Activated naive CD4-positive, alpha-beta T cell treated with anti-CD3 and anti-CD28 coated beads, Interleukin-2, amount 50 U/mL, for 24 hours (primary cell): Measurements from ENCODE around the gene NR0B1.
A peak's percentile ranks its signal among the peaks of the same experiment; 100 is the strongest.

Source experiments
- H3K27ac Mint-ChIP-seq: one replicate; pipeline ENCODE4 v1.8.0; 2021; ENCODE audit warnings: mild to moderate bottlenecking, mixed read lengths
- H3K27me3 Mint-ChIP-seq: one replicate; pipeline ENCODE4 v1.8.0; 2021; ENCODE audit warnings: mixed read lengths
- H3K36me3 Mint-ChIP-seq: one replicate; pipeline ENCODE4 v1.8.0; 2021; ENCODE audit warnings: mixed read lengths
- H3K4me1 Mint-ChIP-seq: one replicate; pipeline ENCODE4 v1.8.0; 2021; ENCODE audit warnings: mixed read lengths
- H3K4me3 Mint-ChIP-seq: one replicate; pipeline ENCODE4 v1.8.0; 2021; ENCODE audit warnings: mild to moderate bottlenecking, mixed read lengths
- H3K9me3 Mint-ChIP-seq: one replicate; pipeline ENCODE4 v1.8.0; 2021; ENCODE audit warnings: mixed read lengths

The NR0B1 gene

DNA sequence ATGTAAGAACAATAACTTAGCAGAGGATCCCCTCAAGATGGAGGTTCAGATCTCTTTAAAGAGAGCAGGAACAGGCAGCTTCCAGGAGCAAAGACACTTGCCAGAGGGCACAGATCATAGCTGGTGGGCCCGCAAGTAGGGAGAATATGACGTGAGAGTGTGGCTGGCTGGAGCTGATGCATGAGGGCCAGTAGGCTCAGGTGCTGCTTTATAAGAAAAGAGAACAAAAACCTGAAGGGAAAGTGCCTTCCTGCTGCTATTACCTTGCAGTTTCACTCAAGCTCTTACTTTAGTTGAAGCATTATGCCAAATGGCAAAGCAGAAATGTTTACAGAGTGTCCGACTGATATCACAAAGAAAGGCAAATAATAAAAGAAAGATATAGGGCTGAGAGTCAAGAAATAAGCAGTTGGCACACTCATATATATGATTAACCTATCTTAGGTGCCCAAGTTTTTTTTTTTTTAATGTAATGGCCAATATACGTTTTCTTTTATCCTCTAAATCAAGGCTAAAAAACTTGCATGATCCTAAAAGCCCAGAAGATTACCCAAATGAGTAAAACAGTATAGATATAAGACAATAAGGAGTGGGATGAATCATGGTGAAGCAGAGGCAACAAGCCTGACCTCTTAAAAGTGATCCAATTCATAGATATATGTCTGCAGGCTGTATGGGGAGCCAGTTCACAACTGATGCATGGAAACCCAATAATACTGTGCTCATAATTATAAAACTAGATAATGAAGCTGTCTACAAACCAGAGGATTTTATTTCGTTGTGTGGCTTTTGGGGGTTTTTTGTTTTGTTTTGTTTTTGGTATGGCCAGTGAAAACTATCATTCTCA lies 12.6 kb downstream of the NR0B1 start:
- no peaks in the 10 kb centered on the region for H3K4me1 Mint-ChIP-seq
- no peak overlapping the region for H3K27ac Mint-ChIP-seq
- H3K9me3 Mint-ChIP-seq = no peaks in the 10 kb centered on the region
- H3K4me3 Mint-ChIP-seq = no peak overlapping the region
- H3K36me3 Mint-ChIP-seq = no peaks in the 10 kb centered on the region
- H3K27me3 Mint-ChIP-seq = no peaks in the 10 kb centered on the region

DNA sequence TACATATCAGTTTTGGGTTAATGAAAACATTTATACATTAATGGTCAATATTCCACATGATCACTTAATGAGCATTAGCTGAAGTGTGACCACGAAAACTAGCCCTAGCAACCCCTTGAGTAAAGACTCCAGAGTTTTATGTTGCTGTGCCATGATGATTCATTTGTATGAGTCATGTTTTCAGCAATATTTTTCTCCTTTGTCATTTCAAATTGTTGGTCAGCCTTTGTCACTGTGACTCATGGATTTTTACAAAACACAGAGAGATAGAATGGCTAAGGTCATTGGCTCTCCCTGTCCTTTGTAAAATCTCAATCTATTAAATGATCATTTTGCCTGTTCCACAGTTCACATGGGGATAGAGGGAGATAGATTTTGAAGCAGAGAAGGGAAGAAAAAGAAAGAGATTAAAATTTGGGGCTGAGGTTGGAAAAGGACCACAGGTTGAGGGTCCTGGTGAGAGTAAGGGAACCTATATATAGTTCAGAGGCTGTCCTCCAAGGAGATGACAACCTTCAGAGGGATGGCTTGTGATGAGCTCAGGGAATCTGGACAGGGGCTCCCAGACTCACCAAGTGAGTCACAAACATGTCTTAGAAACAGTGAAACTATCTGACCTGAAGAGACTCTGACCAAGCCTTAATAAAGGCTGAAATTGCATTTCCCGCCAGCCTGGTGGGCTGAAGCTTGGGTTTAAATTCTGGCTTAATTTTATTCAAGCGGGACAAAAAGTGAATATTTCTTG lies 25.6 kb downstream of the NR0B1 start:
- H3K36me3 Mint-ChIP-seq = no peaks in the 10 kb centered on the region
- no peak overlapping the region for H3K27ac Mint-ChIP-seq
- peaks cover 4% of the 10 kb centered on the region for H3K4me1 Mint-ChIP-seq
- no peaks in the 10 kb centered on the region for H3K9me3 Mint-ChIP-seq
- no peak overlapping the region for H3K4me3 Mint-ChIP-seq
- no peaks in the 10 kb centered on the region for H3K27me3 Mint-ChIP-seq

DNA sequence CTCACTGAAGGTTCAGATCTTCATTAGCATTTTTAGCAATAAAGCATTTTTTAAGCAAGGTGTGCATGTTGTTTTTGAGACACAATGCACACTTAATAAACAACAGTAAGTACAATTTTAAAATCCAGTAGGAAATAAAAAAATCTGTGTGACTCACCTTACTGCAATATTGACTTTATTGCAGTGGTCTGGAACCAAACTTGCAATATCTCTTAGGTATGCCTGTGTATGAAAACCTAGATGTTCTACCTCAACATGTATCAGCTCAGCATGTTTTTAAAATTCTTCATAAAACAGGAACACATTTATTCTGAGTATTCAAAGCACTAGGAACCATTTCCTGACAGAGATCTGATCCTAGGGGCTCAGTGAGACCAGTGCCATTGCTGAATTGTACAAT lies 26.7 kb downstream of the NR0B1 start:
- Mint-ChIP-seq H3K27ac (no peak overlapping the region), H3K36me3 (no peaks in the 10 kb centered on the region), H3K9me3 (no peaks in the 10 kb centered on the region), H3K27me3 (no peaks in the 10 kb centered on the region), H3K4me3 (no peak overlapping the region), H3K4me1 (peaks cover 4% of the 10 kb centered on the region)

DNA sequence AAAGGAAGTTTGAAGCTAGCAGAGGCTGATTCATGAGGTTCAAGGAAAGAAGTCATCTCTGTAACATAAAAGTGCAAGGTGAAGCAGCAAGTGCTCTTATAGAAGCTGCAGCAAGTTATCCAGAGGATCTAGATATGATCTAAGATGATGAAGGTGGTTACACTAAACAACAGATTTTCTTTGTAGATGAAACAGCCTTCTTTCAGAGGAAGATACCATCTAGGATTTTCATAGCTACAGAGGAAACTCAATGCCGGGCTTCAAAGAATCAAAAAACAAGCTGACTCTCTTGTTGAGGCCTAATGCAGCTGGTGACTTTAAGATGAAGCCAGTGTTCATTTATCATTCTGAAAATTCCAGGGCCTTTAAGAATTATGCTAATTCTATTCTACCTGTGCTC lies 28.8 kb downstream of the NR0B1 start:
- no peaks in the 10 kb centered on the region for H3K27me3 Mint-ChIP-seq
- no peaks in the 10 kb centered on the region for H3K9me3 Mint-ChIP-seq
- H3K27ac Mint-ChIP-seq = no peak overlapping the region
- H3K36me3 Mint-ChIP-seq = no peaks in the 10 kb centered on the region
- H3K4me3 Mint-ChIP-seq = no peak overlapping the region
- H3K4me1 Mint-ChIP-seq = peaks cover 4% of the 10 kb centered on the region

DNA sequence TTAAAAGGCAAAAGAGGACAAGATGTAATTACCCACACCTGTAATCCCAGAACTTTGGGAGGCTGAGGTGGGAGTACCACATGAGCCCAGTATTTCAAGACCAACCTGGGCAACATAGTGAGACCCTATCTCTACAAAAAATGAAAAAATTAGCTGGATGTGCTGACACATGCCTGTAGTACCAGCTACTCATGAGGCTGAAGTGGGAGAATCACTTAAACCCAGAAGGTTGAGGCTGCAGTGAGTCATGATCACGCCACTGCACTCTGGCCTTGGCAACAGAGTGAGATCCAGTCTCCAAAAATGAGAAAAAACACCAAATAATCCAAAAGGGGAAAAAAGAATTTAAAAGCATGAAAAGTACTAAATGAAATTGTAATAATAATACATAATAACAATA lies 30.8 kb downstream of the NR0B1 start:
- Mint-ChIP-seq H3K27me3 (no peaks in the 10 kb centered on the region), H3K27ac (no peak overlapping the region), H3K9me3 (no peaks in the 10 kb centered on the region), H3K4me1 (peaks cover 4% of the 10 kb centered on the region), H3K36me3 (no peaks in the 10 kb centered on the region), H3K4me3 (peak overlapping the region; percentile 23)

DNA sequence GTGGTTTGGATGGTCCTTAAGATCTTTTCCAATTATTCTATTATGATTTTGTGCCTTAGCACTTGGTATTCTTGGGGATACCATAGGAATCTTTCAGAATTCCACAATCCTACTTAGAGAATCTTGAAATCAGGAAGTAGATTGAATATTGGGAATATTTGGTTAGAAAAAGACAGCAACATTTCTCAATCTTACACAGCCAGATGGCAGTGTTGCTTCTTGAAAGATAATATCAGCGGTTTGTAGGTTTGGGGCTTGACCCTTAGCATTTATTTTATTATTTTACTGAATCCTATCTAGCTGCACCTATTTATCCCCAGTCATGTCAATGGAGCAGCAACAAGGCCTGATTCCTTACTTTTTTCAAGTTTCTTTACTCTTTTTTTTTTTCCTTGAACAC lies 33.7 kb downstream of the NR0B1 start:
- H3K36me3 Mint-ChIP-seq = no peaks in the 10 kb centered on the region
- no peak overlapping the region for H3K4me3 Mint-ChIP-seq
- peaks cover 4% of the 10 kb centered on the region for H3K4me1 Mint-ChIP-seq
- H3K9me3 Mint-ChIP-seq = no peaks in the 10 kb centered on the region
- no peaks in the 10 kb centered on the region for H3K27me3 Mint-ChIP-seq
- no peak overlapping the region for H3K27ac Mint-ChIP-seq

DNA sequence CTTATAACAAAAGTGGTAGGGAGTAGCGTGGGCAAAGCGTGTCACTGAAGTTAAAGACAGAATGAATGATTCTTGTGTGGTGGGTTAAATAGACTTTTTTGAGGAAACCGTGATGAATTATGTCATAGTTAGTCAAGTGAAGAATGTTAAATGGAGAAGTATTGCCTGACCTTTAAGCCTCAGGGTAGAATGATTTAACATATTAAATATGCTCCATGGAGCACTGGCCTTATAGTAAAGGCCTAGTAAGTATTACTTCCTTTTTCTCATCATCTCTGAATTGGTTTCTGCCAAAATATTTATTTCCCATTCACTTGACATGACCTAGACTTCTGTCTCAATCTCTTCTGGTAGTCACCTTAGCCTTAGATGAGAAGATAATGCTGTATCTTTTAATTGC lies 38.6 kb downstream of the NR0B1 start:
- no peaks in the 10 kb centered on the region for H3K4me1 Mint-ChIP-seq
- H3K27me3 Mint-ChIP-seq = no peaks in the 10 kb centered on the region
- H3K36me3 Mint-ChIP-seq = no peaks in the 10 kb centered on the region
- no peak overlapping the region for H3K4me3 Mint-ChIP-seq
- H3K9me3 Mint-ChIP-seq = no peaks in the 10 kb centered on the region
- no peak overlapping the region for H3K27ac Mint-ChIP-seq

DNA sequence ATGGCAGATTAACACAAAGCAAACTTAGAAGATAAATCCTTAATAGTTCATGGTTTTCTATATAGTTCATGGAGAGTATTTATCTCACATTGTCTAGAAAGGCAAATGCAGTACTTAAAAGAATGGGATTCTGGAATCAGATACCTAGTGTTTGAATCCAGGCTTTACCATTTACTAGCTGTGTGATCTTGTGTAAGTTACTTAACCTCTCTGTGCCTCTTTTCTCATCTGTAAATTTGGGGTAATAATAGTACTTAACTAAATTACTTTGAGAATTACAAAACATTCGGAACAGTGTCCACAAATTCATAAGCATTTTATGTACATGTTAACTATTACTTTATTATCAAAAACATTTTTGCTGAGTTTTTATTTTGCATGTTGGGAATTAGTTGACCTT lies 46.4 kb downstream of the NR0B1 start:
- Mint-ChIP-seq H3K36me3 (no peaks in the 10 kb centered on the region), H3K4me3 (no peak overlapping the region), H3K27ac (no peak overlapping the region), H3K9me3 (no peaks in the 10 kb centered on the region), H3K4me1 (no peaks in the 10 kb centered on the region), H3K27me3 (peaks cover 2% of the 10 kb centered on the region)

DNA sequence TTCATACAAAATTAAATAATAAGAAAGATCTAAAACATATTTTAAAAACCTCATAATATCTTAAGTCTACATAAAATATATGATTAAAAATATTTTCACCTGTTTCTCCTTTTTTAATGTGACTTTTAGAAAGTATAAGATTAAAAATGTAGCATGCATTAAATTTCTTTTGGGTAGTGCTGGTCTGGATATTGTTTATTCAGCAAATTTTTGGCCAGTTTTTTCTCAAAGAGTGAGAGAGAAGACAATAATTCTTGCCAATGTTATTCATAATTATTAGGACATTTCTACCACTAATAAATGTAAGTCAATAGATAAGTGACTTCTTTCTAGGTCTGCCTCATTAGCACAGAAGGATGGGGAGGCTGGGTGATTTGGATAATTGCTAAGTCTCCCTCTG lies 48.2 kb downstream of the NR0B1 start:
- no peak overlapping the region for H3K27ac Mint-ChIP-seq
- no peaks in the 10 kb centered on the region for H3K9me3 Mint-ChIP-seq
- no peaks in the 10 kb centered on the region for H3K36me3 Mint-ChIP-seq
- peaks cover 2% of the 10 kb centered on the region for H3K27me3 Mint-ChIP-seq
- H3K4me1 Mint-ChIP-seq = no peaks in the 10 kb centered on the region
- H3K4me3 Mint-ChIP-seq = no peak overlapping the region

DNA sequence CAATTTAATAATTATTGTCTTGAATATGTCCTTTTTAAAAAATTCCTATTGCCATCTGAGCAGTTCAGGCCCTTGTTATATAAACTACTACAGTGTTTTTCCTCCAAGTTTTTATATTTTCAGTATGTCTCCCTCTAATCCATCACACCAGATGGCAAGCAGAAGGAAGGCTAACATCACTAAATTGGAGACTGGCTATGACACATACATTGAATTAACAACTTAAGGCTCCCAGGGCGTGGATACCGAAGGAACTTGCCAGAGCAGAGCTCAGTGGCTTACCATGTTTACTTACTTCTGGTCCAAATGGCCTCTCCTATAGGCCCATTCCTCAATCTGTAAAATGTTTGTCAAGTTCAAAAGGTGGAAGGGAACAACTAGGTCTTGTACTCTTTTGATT lies 49.3 kb downstream of the NR0B1 start:
- no peak overlapping the region for H3K27ac Mint-ChIP-seq
- H3K27me3 Mint-ChIP-seq = no peaks in the 10 kb centered on the region
- H3K9me3 Mint-ChIP-seq = no peaks in the 10 kb centered on the region
- no peaks in the 10 kb centered on the region for H3K36me3 Mint-ChIP-seq
- H3K4me1 Mint-ChIP-seq = no peaks in the 10 kb centered on the region
- no peak overlapping the region for H3K4me3 Mint-ChIP-seq
